Type B pancreatic cell (in vitro differentiated cells): ENCODE results near the gene TUB. TPM values are rescaled to one million over a fixed set of nuclear protein-coding genes. Genes with fewer than 3 reads are reported as not detected.

Experiments
- DNase-seq: peaks from one replicate; pipeline ENCODE4 v3.0.0; 2021; ENCODE audit warnings: mixed read lengths; ENCODE audit not compliant: unreplicated experiment; ENCODE audit errors: extremely low spot score
- H3K27ac Mint-ChIP-seq: 2 replicates; pipeline ENCODE4 v1.8.0; 2021; ENCODE audit warnings: mild to moderate bottlenecking, mixed read lengths
- H3K27me3 Mint-ChIP-seq: 2 replicates; pipeline ENCODE4 v1.8.0; 2021; ENCODE audit warnings: mixed read lengths
- H3K36me3 Mint-ChIP-seq: 2 replicates; pipeline ENCODE4 v1.8.0; 2021; ENCODE audit warnings: mixed read lengths
- H3K4me1 Mint-ChIP-seq: one replicate; pipeline ENCODE4 v1.8.0; 2021; ENCODE audit warnings: mixed read lengths; ENCODE audit not compliant: unreplicated experiment
- H3K4me3 Mint-ChIP-seq: 2 replicates; pipeline ENCODE4 v1.8.0; 2021; ENCODE audit warnings: mild to moderate bottlenecking, mixed read lengths
- H3K9me3 Mint-ChIP-seq: 2 replicates; pipeline ENCODE4 v1.8.0; 2021; ENCODE audit warnings: mixed read lengths
- total RNA-seq: library from RNA; stranded (reverse); gene quantifications from 2 replicates; pipeline ENCODE4 v1.2.1, GENCODE V29; 2021; ENCODE audit warnings: low replicate concordance
- TF ChIP-seq, protein P1 (sequence below): fragments of 200-600 bp; sonication (generic); conservative IDR thresholded peaks from 2 replicates; pipeline ENCODE4 v1.5.0; 2021; ENCODE audit warnings: antibody characterized with exemption, mild to moderate bottlenecking

The TUB gene
- total RNA-seq, 1 donor from 2014 or later: 28.8 TPM

DNA sequence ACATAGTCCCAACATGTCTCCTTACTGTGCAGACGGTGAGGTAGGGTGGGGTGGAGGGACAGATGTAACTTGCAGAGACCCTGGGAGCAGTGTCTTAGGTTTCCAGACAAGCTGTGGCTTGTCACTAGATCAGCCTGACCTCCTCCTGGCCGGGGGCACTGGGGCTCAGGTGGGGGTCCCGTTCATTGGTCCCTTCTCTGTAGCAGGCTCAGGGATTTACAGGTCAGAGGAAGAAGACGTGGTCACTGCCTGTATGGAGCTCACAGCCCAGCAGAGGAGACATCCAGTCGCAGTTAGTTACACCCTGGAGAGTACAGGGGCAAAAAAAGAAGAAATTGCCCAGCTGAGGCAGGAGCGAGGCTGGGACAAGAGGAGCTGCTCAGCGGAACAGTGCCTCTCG is 22.0 kb upstream of the TUB start:
- no peak for DNase-seq
- H3K27me3 Mint-ChIP-seq: no peaks in the 10 kb centered on the region
- TF ChIP-seq, protein P1, sequence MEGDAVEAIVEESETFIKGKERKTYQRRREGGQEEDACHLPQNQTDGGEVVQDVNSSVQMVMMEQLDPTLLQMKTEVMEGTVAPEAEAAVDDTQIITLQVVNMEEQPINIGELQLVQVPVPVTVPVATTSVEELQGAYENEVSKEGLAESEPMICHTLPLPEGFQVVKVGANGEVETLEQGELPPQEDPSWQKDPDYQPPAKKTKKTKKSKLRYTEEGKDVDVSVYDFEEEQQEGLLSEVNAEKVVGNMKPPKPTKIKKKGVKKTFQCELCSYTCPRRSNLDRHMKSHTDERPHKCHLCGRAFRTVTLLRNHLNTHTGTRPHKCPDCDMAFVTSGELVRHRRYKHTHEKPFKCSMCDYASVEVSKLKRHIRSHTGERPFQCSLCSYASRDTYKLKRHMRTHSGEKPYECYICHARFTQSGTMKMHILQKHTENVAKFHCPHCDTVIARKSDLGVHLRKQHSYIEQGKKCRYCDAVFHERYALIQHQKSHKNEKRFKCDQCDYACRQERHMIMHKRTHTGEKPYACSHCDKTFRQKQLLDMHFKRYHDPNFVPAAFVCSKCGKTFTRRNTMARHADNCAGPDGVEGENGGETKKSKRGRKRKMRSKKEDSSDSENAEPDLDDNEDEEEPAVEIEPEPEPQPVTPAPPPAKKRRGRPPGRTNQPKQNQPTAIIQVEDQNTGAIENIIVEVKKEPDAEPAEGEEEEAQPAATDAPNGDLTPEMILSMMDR: no peak
- no peaks in the 10 kb centered on the region for H3K36me3 Mint-ChIP-seq
- peaks cover 19% of the 10 kb centered on the region for H3K4me1 Mint-ChIP-seq
- peak overlapping the region; percentile 30 for H3K27ac Mint-ChIP-seq
- no peaks in the 10 kb centered on the region for H3K9me3 Mint-ChIP-seq
- no peak overlapping the region for H3K4me3 Mint-ChIP-seq

DNA sequence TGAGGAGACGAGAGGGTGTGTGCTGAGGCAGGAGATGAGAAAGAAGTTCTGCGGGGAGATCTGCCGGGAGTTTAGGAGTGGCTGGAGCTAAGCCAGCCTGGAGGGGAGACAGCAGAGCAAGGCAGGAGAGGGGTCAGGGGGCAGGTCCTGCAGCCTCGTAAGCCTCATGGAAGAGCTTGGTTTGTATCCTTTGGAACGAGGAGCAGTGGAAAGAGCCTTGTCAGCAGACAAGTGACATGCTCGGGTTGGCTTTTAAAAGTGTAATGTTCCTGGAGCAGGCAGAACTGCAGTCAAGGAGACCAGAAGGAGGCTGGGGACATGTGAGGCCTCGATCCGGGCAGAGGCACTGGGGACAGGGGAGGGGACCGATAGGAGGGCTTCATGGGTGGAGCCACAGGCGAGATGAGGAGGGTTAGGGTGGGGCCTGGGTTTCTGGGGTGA is 21.4 kb upstream of the TUB start:
- no peaks in the 10 kb centered on the region for H3K36me3 Mint-ChIP-seq
- no peak for DNase-seq
- H3K4me3 Mint-ChIP-seq: no peak overlapping the region
- H3K27me3 Mint-ChIP-seq: no peaks in the 10 kb centered on the region
- H3K27ac Mint-ChIP-seq: peak overlapping the region; percentile 30
- no peaks in the 10 kb centered on the region for H3K9me3 Mint-ChIP-seq
- TF ChIP-seq, protein P1: no peak
- peaks cover 19% of the 10 kb centered on the region for H3K4me1 Mint-ChIP-seq

DNA sequence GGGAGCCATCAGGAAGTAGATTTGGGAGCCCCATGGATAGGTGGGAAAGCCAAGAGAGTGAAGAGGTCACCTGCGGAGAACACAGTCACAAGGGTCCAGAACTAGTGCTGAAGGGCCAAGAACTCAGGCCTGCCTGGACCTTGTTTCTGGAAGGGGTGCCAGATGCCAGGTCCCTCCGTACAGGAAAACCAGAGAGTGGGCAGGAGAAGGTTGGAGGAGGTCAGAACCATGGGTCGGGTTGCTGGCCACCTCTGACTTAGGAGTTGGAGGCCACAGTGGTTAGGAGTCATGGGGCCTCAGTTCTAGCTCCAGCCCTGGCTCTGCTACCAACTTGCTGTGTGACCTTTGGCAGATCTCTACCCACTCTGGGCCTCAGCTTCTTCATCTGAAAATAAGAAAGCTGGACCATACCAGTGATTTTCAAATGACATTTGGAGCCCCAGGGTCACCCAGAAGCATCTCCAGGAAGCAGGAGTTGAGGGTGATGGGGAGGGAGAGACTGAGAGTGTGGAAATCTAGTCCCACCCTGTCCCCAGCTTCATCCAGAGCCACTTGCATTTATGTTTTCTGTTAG is 20.8 kb upstream of the TUB start:
- Mint-ChIP-seq H3K36me3 (no peaks in the 10 kb centered on the region), H3K4me1 (peaks cover 19% of the 10 kb centered on the region), H3K27me3 (no peaks in the 10 kb centered on the region), H3K27ac (peak overlapping the region; percentile 30), H3K9me3 (no peaks in the 10 kb centered on the region), H3K4me3 (no peak overlapping the region)
- no peak for DNase-seq
- TF ChIP-seq, protein P1: no peak

DNA sequence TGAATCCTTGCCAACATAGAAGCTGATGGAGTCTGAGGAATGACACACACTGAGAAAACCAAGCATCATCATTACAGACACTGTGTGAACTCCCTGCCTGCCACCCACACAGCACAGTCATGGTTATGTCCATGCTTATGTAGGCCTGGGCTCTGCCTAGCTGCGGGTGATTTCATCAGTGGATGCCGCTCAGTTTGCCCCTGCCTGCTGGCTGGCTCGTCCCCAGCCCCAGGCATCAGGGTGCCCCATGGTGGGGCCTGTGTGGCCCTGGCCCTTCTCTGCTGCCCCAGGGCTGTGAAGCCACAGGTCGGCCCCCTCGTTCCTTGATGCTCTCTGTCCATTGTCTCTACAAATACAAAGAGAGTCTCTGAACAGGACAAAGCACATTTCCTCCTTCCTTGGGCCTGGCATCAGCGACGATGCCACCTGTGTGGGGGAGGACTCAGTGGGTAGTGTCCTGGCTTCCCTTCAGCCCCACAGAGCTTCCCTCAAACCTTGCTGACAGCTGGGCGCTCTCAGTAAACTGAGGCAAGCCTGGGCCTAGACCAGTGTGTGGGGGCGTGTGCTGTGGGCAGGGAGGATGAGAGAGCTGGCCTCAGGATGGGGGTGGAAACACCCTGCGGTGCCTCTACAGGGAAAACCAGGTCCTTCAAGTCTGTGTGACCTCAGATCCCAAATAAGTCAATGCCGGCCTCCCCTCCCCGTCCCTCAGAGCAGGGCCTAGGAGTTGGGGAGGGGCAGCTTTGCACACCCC is 20.0 kb upstream of the TUB start:
- TF ChIP-seq, protein P1: no peak
- H3K27ac Mint-ChIP-seq: no peak overlapping the region
- H3K27me3 Mint-ChIP-seq: no peaks in the 10 kb centered on the region
- H3K4me3 Mint-ChIP-seq: no peak overlapping the region
- no peak for DNase-seq
- peaks cover 19% of the 10 kb centered on the region for H3K4me1 Mint-ChIP-seq
- no peaks in the 10 kb centered on the region for H3K36me3 Mint-ChIP-seq
- no peaks in the 10 kb centered on the region for H3K9me3 Mint-ChIP-seq

DNA sequence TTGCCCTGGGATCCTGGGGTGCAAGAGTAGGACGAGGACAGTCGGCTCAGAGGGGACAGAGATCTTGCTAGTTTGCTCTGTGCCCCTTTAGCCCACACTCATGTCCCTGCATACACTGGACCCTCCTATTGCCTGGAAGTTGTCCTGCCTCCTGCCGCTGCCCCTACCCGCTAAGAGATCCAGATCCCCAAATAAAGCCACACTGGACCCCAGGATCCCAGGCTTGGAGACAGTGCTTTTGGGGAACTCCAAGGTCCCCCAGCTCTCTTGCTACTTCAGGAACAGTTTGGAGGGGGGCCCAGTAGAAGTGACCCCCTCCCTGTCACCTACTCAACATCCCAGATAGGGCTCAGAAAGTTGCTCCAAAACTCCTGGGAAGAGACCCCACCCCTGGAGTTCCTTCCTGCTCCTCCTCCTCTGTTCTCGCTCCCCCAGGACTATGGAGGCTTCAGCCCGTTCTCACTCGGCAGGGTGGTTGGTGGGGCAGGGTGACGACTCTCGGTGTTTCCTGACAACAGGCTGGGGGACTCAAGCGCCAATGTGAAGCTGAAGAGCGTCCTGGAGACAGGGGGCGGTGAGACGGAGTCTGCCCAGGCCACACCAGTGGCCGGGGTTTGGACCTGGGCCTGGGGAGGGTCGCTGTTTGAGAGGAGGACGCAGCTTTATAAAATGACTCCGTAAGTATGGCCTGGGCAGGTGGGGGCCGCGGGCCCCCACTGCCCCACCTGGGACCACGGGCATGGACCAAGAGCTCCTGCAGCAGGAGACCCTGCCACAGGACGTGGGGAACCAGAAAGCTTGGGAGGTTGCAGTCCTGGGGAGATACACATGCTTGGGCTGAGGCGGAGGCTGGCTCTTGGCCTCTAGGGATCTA is 19.2 kb upstream of the TUB start:
- TF ChIP-seq, protein P1: no peak
- no peaks in the 10 kb centered on the region for H3K27me3 Mint-ChIP-seq

More for the DNA sequence above, 19.2 kb upstream of the TUB start:
- Mint-ChIP-seq H3K4me3 (no peak overlapping the region), H3K27ac (no peak overlapping the region), H3K4me1 (peaks cover 22% of the 10 kb centered on the region), H3K9me3 (no peaks in the 10 kb centered on the region), H3K36me3 (no peaks in the 10 kb centered on the region)
- no peak for DNase-seq
